Measurements from ENCODE around the gene NSMF. TPM values are rescaled to one million over a fixed set of nuclear protein-coding genes. Genes with fewer than 3 reads are reported as not detected.

NSMF gene
- total RNA-seq, 1 donor from 2014 or later: 67.8 TPM

DNA sequence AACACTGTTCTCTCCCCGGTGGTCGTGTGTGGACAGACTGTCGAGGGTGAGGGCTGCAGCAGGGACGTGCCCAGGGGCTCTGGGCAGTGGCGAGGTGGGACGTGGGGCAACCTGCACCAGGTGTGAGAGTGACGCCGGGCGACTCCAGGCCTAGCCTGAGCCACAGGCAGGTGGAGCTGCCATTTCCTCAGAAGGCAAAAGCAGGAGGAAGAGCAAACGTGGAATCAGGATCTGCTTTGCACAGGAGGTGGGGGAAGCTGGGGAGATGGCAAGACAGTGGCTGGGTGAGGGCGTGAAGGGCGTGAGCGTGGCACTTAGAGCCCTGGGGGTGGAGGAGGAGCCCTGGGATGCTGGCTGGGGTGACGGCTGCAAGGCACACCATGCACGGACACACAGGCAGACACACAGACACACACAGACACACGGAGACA lies 39.6 kb upstream of the NSMF start:
- TF ChIP-seq, protein P1, sequence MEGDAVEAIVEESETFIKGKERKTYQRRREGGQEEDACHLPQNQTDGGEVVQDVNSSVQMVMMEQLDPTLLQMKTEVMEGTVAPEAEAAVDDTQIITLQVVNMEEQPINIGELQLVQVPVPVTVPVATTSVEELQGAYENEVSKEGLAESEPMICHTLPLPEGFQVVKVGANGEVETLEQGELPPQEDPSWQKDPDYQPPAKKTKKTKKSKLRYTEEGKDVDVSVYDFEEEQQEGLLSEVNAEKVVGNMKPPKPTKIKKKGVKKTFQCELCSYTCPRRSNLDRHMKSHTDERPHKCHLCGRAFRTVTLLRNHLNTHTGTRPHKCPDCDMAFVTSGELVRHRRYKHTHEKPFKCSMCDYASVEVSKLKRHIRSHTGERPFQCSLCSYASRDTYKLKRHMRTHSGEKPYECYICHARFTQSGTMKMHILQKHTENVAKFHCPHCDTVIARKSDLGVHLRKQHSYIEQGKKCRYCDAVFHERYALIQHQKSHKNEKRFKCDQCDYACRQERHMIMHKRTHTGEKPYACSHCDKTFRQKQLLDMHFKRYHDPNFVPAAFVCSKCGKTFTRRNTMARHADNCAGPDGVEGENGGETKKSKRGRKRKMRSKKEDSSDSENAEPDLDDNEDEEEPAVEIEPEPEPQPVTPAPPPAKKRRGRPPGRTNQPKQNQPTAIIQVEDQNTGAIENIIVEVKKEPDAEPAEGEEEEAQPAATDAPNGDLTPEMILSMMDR (conservative IDR thresholded peaks at IDR 0.05): no peak
- H3K36me3 Mint-ChIP-seq: no peaks in the 10 kb centered on the region
- no peak for DNase-seq (ENCODE audit: extremely low spot score, unreplicated experiment)
- H3K27me3 Mint-ChIP-seq: peaks cover 7% of the 10 kb centered on the region
- H3K9me3 Mint-ChIP-seq: peaks cover 5% of the 10 kb centered on the region
- H3K4me1 Mint-ChIP-seq (ENCODE audit: unreplicated experiment): peaks cover 5% of the 10 kb centered on the region
- H3K27ac Mint-ChIP-seq: peak overlapping the region; percentile 4
- H3K4me3 Mint-ChIP-seq: no peak overlapping the region

DNA sequence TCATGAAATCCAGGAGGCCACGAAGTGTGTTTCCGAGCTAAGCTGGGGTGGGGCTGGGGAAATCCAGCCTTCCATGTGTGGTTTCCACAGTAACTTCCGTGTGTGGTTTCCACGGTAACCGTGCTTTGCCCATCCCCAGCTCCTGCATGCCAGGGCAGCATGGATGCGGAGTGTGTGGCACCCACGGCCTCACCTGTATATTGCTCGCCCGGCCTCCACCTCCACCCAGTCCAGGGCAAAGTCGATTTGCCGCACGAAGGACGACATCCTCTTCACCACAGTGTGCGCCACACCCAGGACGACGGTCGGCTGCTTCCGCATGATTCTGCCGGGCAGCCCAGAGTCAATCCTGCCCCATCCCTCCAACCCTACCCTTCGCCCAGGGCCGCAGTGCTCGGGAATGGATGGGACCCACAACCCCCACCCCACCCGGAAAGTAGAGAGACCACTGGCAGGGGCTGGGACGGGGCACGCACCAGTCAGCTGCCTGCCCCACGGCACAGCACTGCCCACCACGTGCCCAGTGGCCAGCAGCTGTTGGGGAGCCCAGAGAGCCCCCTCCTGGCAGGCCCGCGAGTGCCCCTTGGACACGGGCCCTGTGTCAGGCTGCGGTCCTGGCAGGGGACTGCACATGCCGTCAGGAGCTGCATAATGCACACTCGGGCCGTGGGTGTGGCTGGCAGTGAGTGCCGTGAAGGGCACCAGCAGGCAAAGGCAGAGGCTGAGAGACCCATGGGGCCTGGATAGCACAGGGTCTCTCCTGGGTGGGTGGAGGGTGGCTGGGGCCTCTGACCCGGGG lies 39.0 kb upstream of the NSMF start:
- peaks cover 5% of the 10 kb centered on the region for H3K4me1 Mint-ChIP-seq (ENCODE audit: unreplicated experiment)
- H3K36me3 Mint-ChIP-seq: no peaks in the 10 kb centered on the region
- H3K4me3 Mint-ChIP-seq: no peak overlapping the region
- DNase-seq (ENCODE audit: extremely low spot score, unreplicated experiment): no peak
- TF ChIP-seq, protein P1 (conservative IDR thresholded peaks at IDR 0.05): no peak
- H3K27ac Mint-ChIP-seq: no peak overlapping the region
- H3K27me3 Mint-ChIP-seq: peaks cover 7% of the 10 kb centered on the region
- peaks cover 5% of the 10 kb centered on the region for H3K9me3 Mint-ChIP-seq

DNA sequence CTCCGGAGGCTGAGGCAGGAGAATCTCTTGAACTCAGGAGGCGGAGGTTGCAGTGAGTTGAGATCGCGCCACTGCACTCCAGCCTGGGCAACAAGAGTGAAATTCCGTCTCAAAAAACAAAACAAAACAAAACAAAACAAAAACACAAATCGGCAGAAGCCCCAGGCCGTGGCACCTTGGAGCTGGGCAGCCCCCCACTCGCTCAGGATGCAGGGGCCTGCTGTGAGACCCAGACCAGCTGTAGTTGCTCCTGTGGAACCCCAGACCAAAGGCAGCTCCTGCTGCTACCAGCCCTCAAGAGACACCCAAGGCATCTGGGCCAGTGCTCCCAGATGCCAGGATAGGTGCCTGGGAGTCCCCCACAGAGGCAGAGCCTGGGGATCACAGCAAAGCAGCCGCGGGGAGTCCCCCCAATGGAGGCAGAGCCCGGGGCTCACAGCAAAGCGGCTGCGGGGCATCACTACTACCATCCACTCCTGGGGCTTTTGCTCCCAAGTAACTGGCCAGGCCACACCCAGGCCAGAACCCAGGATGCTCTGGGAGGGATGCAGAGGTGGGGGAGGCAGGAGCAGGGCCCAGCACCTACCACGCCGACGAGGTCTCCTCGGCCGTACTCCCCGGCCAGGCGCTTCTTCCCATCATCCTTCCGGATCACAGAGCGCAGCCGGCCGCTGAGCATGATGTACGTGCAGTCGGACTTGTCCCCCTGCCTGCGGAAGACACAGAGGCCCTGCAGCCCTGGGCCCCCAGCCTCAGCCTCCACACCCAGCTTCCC lies 37.7 kb upstream of the NSMF start:
- no peaks in the 10 kb centered on the region for H3K4me1 Mint-ChIP-seq (ENCODE audit: unreplicated experiment)
- H3K36me3 Mint-ChIP-seq: no peaks in the 10 kb centered on the region
- TF ChIP-seq, protein P1 (conservative IDR thresholded peaks at IDR 0.05): no peak
- H3K27ac Mint-ChIP-seq: no peak overlapping the region
- DNase-seq (ENCODE audit: extremely low spot score, unreplicated experiment): no peak
- H3K4me3 Mint-ChIP-seq: no peak overlapping the region
- peaks cover 2% of the 10 kb centered on the region for H3K27me3 Mint-ChIP-seq
- no peaks in the 10 kb centered on the region for H3K9me3 Mint-ChIP-seq

DNA sequence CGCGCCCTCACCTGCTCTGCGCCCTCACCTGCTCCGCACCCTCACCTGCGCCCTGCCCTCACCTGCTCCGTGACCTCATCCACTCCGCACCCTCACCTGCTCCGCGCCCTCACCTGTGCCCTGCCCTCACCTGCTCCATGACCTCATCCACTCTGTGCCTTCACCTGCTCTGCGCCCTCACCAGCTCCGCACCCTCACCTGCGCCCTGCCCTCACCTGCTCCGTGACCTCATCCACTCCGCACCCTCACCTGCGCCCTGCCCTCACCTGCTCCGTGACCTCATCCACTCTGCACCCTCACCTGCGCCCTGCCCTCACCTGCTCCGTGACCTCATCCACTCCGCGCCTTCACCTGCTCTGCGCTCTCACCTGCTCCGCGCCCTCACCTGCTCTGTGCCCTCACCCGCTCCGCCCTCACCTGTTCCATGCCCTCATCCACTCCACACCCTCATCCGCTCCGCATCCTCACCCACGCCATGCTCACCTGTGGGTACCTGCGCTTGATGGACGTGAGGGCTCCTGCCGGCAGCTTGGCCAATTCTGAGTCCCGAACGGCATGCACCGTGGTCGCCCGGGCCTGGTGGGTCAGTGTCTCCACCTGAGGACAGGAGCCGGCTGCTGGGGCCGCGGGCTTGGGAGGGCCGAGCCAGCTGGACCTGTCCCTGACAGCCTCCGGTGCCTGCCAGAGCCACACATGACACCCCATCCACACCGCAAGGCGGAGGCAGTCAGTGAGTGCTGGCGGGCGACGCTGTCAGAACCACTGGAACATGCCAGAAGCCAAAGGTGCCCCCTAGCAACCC lies 35.6 kb upstream of the NSMF start:
- no peak for DNase-seq (ENCODE audit: extremely low spot score, unreplicated experiment)
- Mint-ChIP-seq H3K27ac (no peak overlapping the region), H3K4me1 (ENCODE audit: unreplicated experiment) (no peaks in the 10 kb centered on the region), H3K36me3 (no peaks in the 10 kb centered on the region), H3K4me3 (no peak overlapping the region), H3K27me3 (no peaks in the 10 kb centered on the region), H3K9me3 (no peaks in the 10 kb centered on the region)
- TF ChIP-seq, protein P1 (conservative IDR thresholded peaks at IDR 0.05): no peak

DNA sequence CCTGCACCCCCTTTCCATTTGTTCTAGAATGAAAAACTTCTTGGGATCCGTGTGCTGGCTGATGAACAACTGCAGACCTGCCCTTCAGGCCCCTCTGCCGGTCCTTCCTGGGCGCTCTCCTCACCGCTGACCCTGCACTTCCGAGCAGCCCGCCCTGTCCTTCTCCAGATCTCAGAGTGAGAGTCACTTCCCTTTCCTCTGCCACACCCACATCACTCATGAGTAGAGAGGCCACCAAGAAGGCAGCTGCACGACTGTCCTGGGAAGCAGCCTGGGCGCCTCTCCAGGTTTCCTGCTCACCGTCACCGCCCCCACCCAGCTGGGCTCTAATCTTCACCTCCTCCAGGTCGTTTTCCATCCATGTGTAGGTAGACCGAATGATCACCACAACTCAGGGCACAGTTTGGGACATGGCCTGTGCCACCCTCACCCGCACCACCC lies 35.0 kb upstream of the NSMF start:
- H3K9me3 Mint-ChIP-seq: no peaks in the 10 kb centered on the region
- no peak overlapping the region for H3K27ac Mint-ChIP-seq
- TF ChIP-seq, protein P1 (conservative IDR thresholded peaks at IDR 0.05): no peak
- DNase-seq (ENCODE audit: extremely low spot score, unreplicated experiment): no peak
- H3K27me3 Mint-ChIP-seq: no peaks in the 10 kb centered on the region
- H3K36me3 Mint-ChIP-seq: no peaks in the 10 kb centered on the region
- no peaks in the 10 kb centered on the region for H3K4me1 Mint-ChIP-seq (ENCODE audit: unreplicated experiment)
- H3K4me3 Mint-ChIP-seq: no peak overlapping the region
